H1 (cell line): ENCODE data around the gene CALHM2. TPM values are rescaled to one million over a fixed set of nuclear protein-coding genes. Genes with fewer than 3 reads are reported as not detected.

Source experiments
- CTCF ChIA-PET: fragments of 300-600 bp; sonication (Branson Sonifier 250); formaldehyde crosslinking; loops from one replicate; lab custom pipeline; 2021; ENCODE audit not compliant: partially characterized antibody; lab: Charles Lee
- POLR2A ChIA-PET: fragments of 300-600 bp; sonication (Branson Sonifier 250); formaldehyde crosslinking; loops from one replicate; lab custom pipeline; 2021; ENCODE audit warnings: inconsistent platforms; ENCODE audit not compliant: partially characterized antibody; lab: Charles Lee
- DNase-seq, 2 experiments: peaks; one replicate each; pipeline versions ENCODE4 v3.0.0 to v3.0.0-alpha.2; 2010 to 2022; ENCODE audit warnings: low spot score in 2 of 2, low read depth in 1 of 2, mixed read lengths in 1 of 2
- FAIRE-seq: peaks from 2 replicates; lab custom pipeline; 2011; peaks lifted over from hg19 to GRCh38; lab: Jason Lieb, UNC
- H2AFZ ChIP-seq: 2 replicates; pipeline ENCODE4 v1.8.1; 2012; ENCODE audit warnings: low read length, inconsistent platforms
- H2AK5ac ChIP-seq: 2 replicates; pipeline ENCODE4 v1.6.1; 2013; ENCODE audit warnings: low read depth, low read length
- H2BK120ac ChIP-seq: replicated peaks from 2 replicates; pipeline ENCODE3; 2013; ENCODE audit warnings: low read depth, low read length, inconsistent platforms
- H2BK12ac ChIP-seq: 2 replicates; pipeline ENCODE4 v1.6.1; 2013; ENCODE audit warnings: low read depth, low read length
- H2BK15ac ChIP-seq: 2 replicates; pipeline ENCODE4 v1.6.1; 2013; ENCODE audit warnings: low read length
- H2BK20ac ChIP-seq: 2 replicates; pipeline ENCODE4 v1.6.1; 2013; ENCODE audit warnings: low read length
- H2BK5ac ChIP-seq: 2 replicates; pipeline ENCODE4 v1.6.1; 2013; ENCODE audit warnings: low read depth, low read length
- H3K14ac ChIP-seq: 2 replicates; pipeline ENCODE4 v1.6.1; 2013; ENCODE audit warnings: inconsistent platforms; ENCODE audit not compliant: insufficient read length
- H3K18ac ChIP-seq: 2 replicates; pipeline ENCODE4 v1.6.1; 2013; ENCODE audit warnings: low read length; ENCODE audit errors: extremely low read depth
- H3K23ac ChIP-seq: 2 replicates; pipeline ENCODE4 v1.6.1; 2013; ENCODE audit warnings: inconsistent platforms; ENCODE audit not compliant: insufficient read length
- H3K23me2 ChIP-seq: 2 replicates; pipeline ENCODE4 v1.6.1; 2013; ENCODE audit warnings: low read depth, low read length
- H3K27ac ChIP-seq: 2 replicates; pipeline ENCODE4 v1.6.1; 2011; ENCODE audit warnings: low read depth, low read length, inconsistent platforms
- H3K27me3 ChIP-seq, 4 experiments: replicated peaks in 1 of 4; 1 replicate in 1 of 4; 2 replicates in 3 of 4; pipeline versions ENCODE4 v1.6.1 to v1.8.1; 2011 to 2013; ENCODE audit warnings: low read length in 3 of 4, mild to moderate bottlenecking in 3 of 4, inconsistent platforms in 2 of 4, mixed read lengths in 2 of 4, moderate library complexity in 1 of 4; ENCODE audit not compliant: control insufficient read depth in 3 of 4, insufficient read depth in 3 of 4; ENCODE audit errors: extremely low read depth in 1 of 4
- H3K36me3 ChIP-seq, 4 experiments: 2 replicates each; pipeline versions ENCODE4 v1.6.1 to v1.8.1; 2011 to 2013; ENCODE audit warnings: mild to moderate bottlenecking in 4 of 4, low read length in 3 of 4, moderate library complexity in 2 of 4, control low read depth in 1 of 4, inconsistent platforms in 1 of 4; ENCODE audit not compliant: insufficient read depth in 4 of 4, control insufficient read depth in 2 of 4
- H3K4ac ChIP-seq: replicated peaks from 2 replicates; pipeline ENCODE3; 2013; ENCODE audit warnings: low read length, low read depth, mixed read lengths, inconsistent platforms; ENCODE audit not compliant: insufficient read length
- H3K4me1 ChIP-seq, 4 experiments: replicated peaks in 1 of 4; 1 replicate in 1 of 4; 2 replicates in 3 of 4; pipeline versions ENCODE4 v1.6.1 to v1.8.1; 2011 to 2013; ENCODE audit warnings: low read length in 3 of 4, inconsistent platforms in 2 of 4, mixed read lengths in 1 of 4; ENCODE audit not compliant: insufficient read depth in 4 of 4, control insufficient read depth in 3 of 4
- H3K4me2 ChIP-seq, 2 experiments: 2 replicates each; pipeline versions ENCODE4 v1.6.1 to v1.8.1; 2011 to 2013; ENCODE audit warnings: low read depth in 2 of 2, low read length in 2 of 2, control low read depth in 1 of 2, inconsistent platforms in 1 of 2, mild to moderate bottlenecking in 1 of 2; ENCODE audit not compliant: insufficient read depth in 1 of 2
- H3K4me3 ChIP-seq, 4 experiments: fragments of 200-600, 300-600 bp in 1 of 4; sonication (generic), shearing (Covaris generic), sonication (Bioruptor Twin) in 1 of 4; 2 replicates each; pipeline versions ENCODE4 v1.5.1 to v1.8.1; 2011 to 2016; ENCODE audit warnings: low read length in 4 of 4, low read depth in 3 of 4, control low read depth in 2 of 4, inconsistent platforms in 2 of 4, mild to moderate bottlenecking in 2 of 4, mixed read lengths in 1 of 4, moderate library complexity in 1 of 4; ENCODE audit not compliant: insufficient read depth in 2 of 4; ENCODE audit errors: extremely low read depth in 1 of 4
- H3K56ac ChIP-seq: replicated peaks from 2 replicates; pipeline ENCODE3; 2013; ENCODE audit warnings: low read depth, mild to moderate bottlenecking, mixed read lengths, low read length, inconsistent platforms; ENCODE audit not compliant: insufficient read length
- H3K79me1 ChIP-seq: 2 replicates; pipeline ENCODE4 v1.6.1; 2013; ENCODE audit warnings: low read depth, low read length, control low read depth
- H3K79me2 ChIP-seq, 2 experiments: 2 replicates each; pipeline versions ENCODE4 v1.6.1 to v1.8.1; 2012 to 2013; ENCODE audit warnings: low read length in 2 of 2, mild to moderate bottlenecking in 2 of 2, inconsistent platforms in 1 of 2; ENCODE audit not compliant: insufficient read depth in 2 of 2, control insufficient read depth in 1 of 2
- H3K9ac ChIP-seq, 4 experiments: replicated peaks in 1 of 4; 1 replicate in 1 of 4; 2 replicates in 3 of 4; pipeline versions ENCODE4 v1.6.1 to v1.8.1; 2011 to 2013; ENCODE audit warnings: low read depth in 3 of 4, low read length in 3 of 4, control low read depth in 2 of 4, mild to moderate bottlenecking in 2 of 4, moderate library complexity in 2 of 4, inconsistent platforms in 1 of 4; ENCODE audit errors: extremely low read depth in 1 of 4
- H3K9me3 ChIP-seq, 2 experiments: 2 replicates each; pipeline versions ENCODE4 v1.6.1 to v1.8.1; 2012 to 2013; ENCODE audit warnings: mild to moderate bottlenecking in 2 of 2, moderate library complexity in 2 of 2, control low read depth in 1 of 2, inconsistent platforms in 1 of 2, low read depth in 1 of 2, low read length in 1 of 2, mixed read lengths in 1 of 2; ENCODE audit not compliant: insufficient read depth in 2 of 2
- H4K20me1 ChIP-seq, 2 experiments: replicated peaks in 1 of 2; 2 replicates each; pipeline versions ENCODE3 to v1.8.1; 2011 to 2013; ENCODE audit warnings: inconsistent platforms in 2 of 2, low read length in 2 of 2, mild to moderate bottlenecking in 1 of 2; ENCODE audit not compliant: insufficient read depth in 2 of 2, control insufficient read depth in 1 of 2
- H4K5ac ChIP-seq: 2 replicates; pipeline ENCODE4 v1.6.1; 2013; ENCODE audit warnings: low read length, low read depth, mixed read lengths, inconsistent platforms; ENCODE audit not compliant: insufficient read length
- H4K8ac ChIP-seq: 2 replicates; pipeline ENCODE4 v1.8.0; 2013; ENCODE audit warnings: mild to moderate bottlenecking, moderate library complexity, low read length, inconsistent platforms; ENCODE audit not compliant: insufficient read depth; ENCODE audit errors: extremely low read depth
- H4K91ac ChIP-seq: replicated peaks from 2 replicates; pipeline ENCODE3; 2013; ENCODE audit warnings: low read length, mixed read lengths, inconsistent platforms; ENCODE audit not compliant: insufficient read length
- ASH2L ChIP-seq: fragments of 200-600, 300-600 bp; sonication (generic); IDR thresholded peaks from one replicate; pipeline ENCODE4 v1.7.1; 2017; ENCODE audit warnings: low read length
- BCL11A ChIP-seq, 2 experiments: IDR thresholded peaks; one replicate each; pipeline ENCODE4 v1.6.1; 2011; ENCODE audit warnings: low read depth in 2 of 2, low read length in 2 of 2, mild to moderate bottlenecking in 2 of 2
- CHD2 ChIP-seq: IDR thresholded peaks from 2 replicates; pipeline ENCODE4 v1.6.1; 2012; ENCODE audit warnings: low read length, improper control_type of control experiment
- FOSL1 ChIP-seq: IDR thresholded peaks from 2 replicates; pipeline ENCODE4 v1.6.1; 2011; ENCODE audit warnings: mild to moderate bottlenecking, low read depth, low read length, moderate library complexity; ENCODE audit not compliant: insufficient read depth
- HDAC2 ChIP-seq, 2 experiments: fragments of 300-600 bp in 1 of 2; sonication (generic) in 1 of 2; IDR thresholded peaks; 2 replicates each; pipeline ENCODE4 v1.6.1; 2011 to 2012; ENCODE audit warnings: low read depth in 2 of 2, low read length in 2 of 2, mild to moderate bottlenecking in 2 of 2, moderate library complexity in 2 of 2, borderline replicate concordance in 1 of 2, inconsistent platforms in 1 of 2
- JUN ChIP-seq: IDR thresholded peaks from 2 replicates; pipeline ENCODE4 v1.6.1; 2011; ENCODE audit warnings: low read depth, mild to moderate bottlenecking, improper control_type of control experiment, low read length
- KDM4A ChIP-seq: IDR thresholded peaks from one replicate; pipeline ENCODE4 v1.7.1; 2012; ENCODE audit warnings: low read depth, mild to moderate bottlenecking, moderate library complexity, low read length, inconsistent platforms; ENCODE audit not compliant: severe bottlenecking
- KDM5A ChIP-seq: fragments of 200-600 bp; IDR thresholded peaks from 2 replicates; pipeline ENCODE4 v1.7.1; 2012; ENCODE audit warnings: mild to moderate bottlenecking, low read length, inconsistent platforms, mixed read lengths
- MAFK ChIP-seq: IDR thresholded peaks from 2 replicates; pipeline ENCODE4 v1.6.1; 2012; ENCODE audit warnings: low read depth, mild to moderate bottlenecking, improper control_type of control experiment, low read length
- RFX5 ChIP-seq: IDR thresholded peaks from 2 replicates; pipeline ENCODE4 v1.6.1; 2011; ENCODE audit warnings: low read depth, low read length, improper control_type of control experiment, borderline replicate concordance
- SIX5 ChIP-seq: IDR thresholded peaks from 2 replicates; pipeline ENCODE4 v1.6.1; 2011; ENCODE audit warnings: mild to moderate bottlenecking, low read depth, low read length
- WGBS, 2 experiments: shearing (Covaris generic) in 1 of 2; methylation state at CpG; one replicate each; pipeline versions ENCODE4 v1.1.6 to v1.1.7; 2013 to 2015; ENCODE audit warnings: low lambda C conversion rate in 2 of 2, mixed read lengths in 2 of 2, inconsistent platforms in 1 of 2, low coverage in 1 of 2, missing lambda C conversion rate in 1 of 2; ENCODE audit not compliant: insufficient replicate concordance in 2 of 2, insufficient coverage in 1 of 2, insufficient read length in 1 of 2; ENCODE audit errors: extremely low coverage in 1 of 2, missing lambda C conversion rate in 1 of 2; 5-methylcytosine and 5-hydroxymethylcytosine counted together
- polyA plus RNA-seq, 7 experiments: library from polyadenylated mRNA; depleted of rRNA in 3 of 7; stranded (reverse) in 5 of 7; unstranded in 2 of 7; fragments of >200 nt in 5 of 7; fragments of 200-250 nt in 2 of 7; gene quantifications; 1 replicate in 5 of 7; 2 replicates in 1 of 7; 4 replicates in 1 of 7; pipeline versions ENCODE4 v1.2.1 to v1.2.3, GENCODE V29; 2011 to 2013; ENCODE audit warnings: missing spikeins in 2 of 7, mixed read lengths in 2 of 7
- total RNA-seq: library from RNA; stranded (reverse); fragmentation: NEBNext Ultra II Directional; extraction: Animal tissue kit (Norgen Biotek cat#: 25700); gene quantifications from 2 replicates; pipeline ENCODE4 v1.2.1, GENCODE V29; 2021
- TF ChIP-seq, protein P1 (sequence below): IDR thresholded peaks from 2 replicates; pipeline ENCODE4 v1.6.1; 2012; ENCODE audit warnings: inconsistent platforms

CALHM2 gene
- total and polyA plus RNA-seq, 2 of the 8 experiments (the other 6 are each of a cell fraction or from before 2014, with no cell fraction given), result 1.2 to 2.4 TPM

- Histone ChIP-seq H3K18ac (no peak overlapping the region), H3K9ac (no peak overlapping the region), H3K79me2 (no peaks in the 10 kb centered on the region), H3K23ac (no peak overlapping the region), H2AFZ (no peak overlapping the region), H3K4me1 (peaks cover 0 to 4% (median 3%) of the 10 kb centered on the region in 4 experiments; a peak in 5 of 7 replicates), H2BK12ac (no peak overlapping the region), H3K4me2 (no peak overlapping the region), H3K9me3 (no peaks in the 10 kb centered on the region), H2BK120ac (no peak overlapping the region), H4K91ac (no peak overlapping the region), H4K8ac (no peak overlapping the region), H3K56ac (no peak overlapping the region), H3K27ac (no peak overlapping the region), H2BK20ac (no peak overlapping the region), H3K79me1 (no peaks in the 10 kb centered on the region), H3K4ac (no peak overlapping the region), H3K36me3 (no peaks in the 10 kb centered on the region), H3K4me3 (no peak overlapping the region), H2BK15ac (no peak overlapping the region), H4K5ac (no peak overlapping the region), H3K23me2 (peaks cover 6% of the 10 kb centered on the region), H3K27me3 (peaks cover 0 to 16% (median 13%) of the 10 kb centered on the region in 4 experiments; a peak in 6 of 7 replicates), H2BK5ac (no peak overlapping the region), H3K14ac (no peak overlapping the region), H2AK5ac (no peak overlapping the region), H4K20me1 (no peaks in the 10 kb centered on the region)
- ChIA-PET CTCF (interaction anchor here (0.6 to 5.4 kb wide), 6 partner anchors 9 to 66 kb away, joined by 3 to 37 read pairs (median 4); partner anchors contain the start of gene CALHM2), POLR2A (no interaction called here)
- no peak for DNase-seq
- no peak for FAIRE-seq
- 81% methylated on average over 5 of the region's 5 CpGs; no CpG with 5 or more reads in 1 of the 2 experiments for WGBS, 2 experiments
- TF ChIP-seq RFX5 (no peak), MAFK (no peak), BCL11A (IDR thresholded peaks at IDR 0.05; ENCODE audit: low read depth in 2 of 2, low read length in 2 of 2) (no peak), SIX5 (no peak), KDM5A (no peak), CHD2 (no peak), JUN (no peak), ASH2L (no peak), HDAC2 (IDR thresholded peaks at IDR 0.05; ENCODE audit: borderline replicate concordance in 1 of 2, low read depth in 2 of 2, low read length in 2 of 2) (no peak), KDM4A (no peak), FOSL1 (no peak)
- TF ChIP-seq, protein P1, sequence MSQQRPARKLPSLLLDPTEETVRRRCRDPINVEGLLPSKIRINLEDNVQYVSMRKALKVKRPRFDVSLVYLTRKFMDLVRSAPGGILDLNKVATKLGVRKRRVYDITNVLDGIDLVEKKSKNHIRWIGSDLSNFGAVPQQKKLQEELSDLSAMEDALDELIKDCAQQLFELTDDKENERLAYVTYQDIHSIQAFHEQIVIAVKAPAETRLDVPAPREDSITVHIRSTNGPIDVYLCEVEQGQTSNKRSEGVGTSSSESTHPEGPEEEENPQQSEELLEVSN, result no peak
These were observed 46.9 kb upstream of the CALHM2 start for GRCh38 chr10:103498936-103499638.
